ENCODE results near the gene ARL4C.

The ARL4C gene

DNA sequence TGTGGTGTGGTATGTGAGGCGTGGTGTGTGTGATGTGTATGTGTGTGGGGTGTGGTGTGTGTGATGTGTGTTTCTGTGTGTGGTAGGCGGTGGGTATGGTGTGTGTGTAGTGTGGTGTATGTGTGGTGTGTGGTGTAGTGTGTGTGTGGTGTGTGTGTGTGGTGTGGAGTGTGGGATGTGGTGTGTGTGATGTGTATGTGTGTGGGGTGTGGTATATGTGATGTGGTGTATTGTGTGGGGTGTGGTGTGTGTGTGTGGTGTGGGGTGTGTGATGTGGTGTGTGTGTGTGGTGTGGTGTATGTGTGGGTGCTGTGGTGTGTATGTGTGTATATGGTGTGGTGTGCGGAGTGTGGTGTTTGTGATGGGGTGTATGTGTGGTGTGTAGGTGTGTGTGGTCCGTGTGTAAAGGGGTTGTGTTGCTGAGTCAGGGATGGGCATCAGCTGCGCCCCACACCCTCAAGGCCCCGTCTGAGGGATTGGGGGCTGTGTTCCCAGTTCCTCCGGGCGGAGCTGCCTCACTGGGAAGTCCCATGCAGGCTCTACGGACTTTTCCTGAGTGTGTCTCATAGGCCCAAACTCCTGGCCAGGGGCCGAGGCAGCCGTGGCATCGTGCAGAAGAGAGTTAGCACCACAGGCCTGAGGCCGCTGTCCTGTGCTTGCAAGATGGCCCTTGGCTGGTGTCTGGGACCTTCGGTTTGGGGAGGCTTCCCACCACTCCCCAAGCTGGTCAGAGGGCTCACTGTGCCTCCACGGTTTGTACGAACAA, 18.2 kb upstream of the ARL4C start:
- H3K27ac Mint-ChIP-seq = no peak overlapping the region
- no peaks in the 10 kb centered on the region for H3K9me3 Mint-ChIP-seq
- no peak for ATAC-seq
- no peak overlapping the region for H3K4me3 Mint-ChIP-seq
- H3K4me1 Mint-ChIP-seq = peaks cover 10% of the 10 kb centered on the region
- H3K36me3 Mint-ChIP-seq = no peaks in the 10 kb centered on the region
- peaks cover 15% of the 10 kb centered on the region for H3K27me3 Mint-ChIP-seq

GRCh38 chr2:234514099-234514498, 17.2 kb upstream of the ARL4C start:
- H3K4me3 Mint-ChIP-seq = no peak overlapping the region
- ATAC-seq = no peak
- H3K27me3 Mint-ChIP-seq = peaks cover 15% of the 10 kb centered on the region

DNA sequence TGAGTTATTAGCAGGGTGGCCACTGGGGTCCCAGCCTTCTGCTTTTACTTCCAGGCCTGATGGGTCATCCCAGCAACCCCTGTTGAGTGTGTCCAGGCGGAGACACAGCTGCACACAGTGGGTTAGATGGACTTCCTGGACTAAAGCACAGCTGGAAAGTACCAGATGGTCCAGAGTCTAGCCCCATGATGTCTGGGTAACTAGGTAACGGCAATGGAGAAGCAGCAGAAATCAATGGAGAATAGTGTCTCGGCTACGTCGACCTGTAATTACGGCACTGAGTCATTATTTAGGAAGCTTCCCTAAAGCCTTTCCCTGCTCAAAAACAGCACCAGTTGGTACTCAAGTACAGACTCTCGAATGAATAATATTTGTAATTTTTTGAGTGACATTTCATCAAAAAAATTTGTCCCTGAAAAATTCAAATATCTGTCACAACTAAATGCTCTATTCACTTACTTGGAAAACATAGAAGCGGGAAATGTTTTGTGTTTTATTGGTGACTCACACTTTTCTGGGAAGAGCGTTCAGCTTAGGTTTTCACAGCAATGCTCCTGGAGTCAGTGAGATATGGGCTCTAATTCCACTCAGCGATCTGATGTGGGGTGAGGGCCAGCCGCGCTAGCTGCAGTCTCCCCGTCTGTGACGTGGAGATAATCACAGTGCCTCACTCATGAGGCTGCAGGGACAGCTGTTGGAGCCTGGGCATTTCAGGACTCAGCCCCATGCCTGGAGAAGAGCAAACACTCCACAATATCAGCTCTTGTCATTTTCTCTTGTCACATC, 16.2 kb upstream of the ARL4C start:
- H3K4me1 Mint-ChIP-seq = peaks cover 10% of the 10 kb centered on the region
- no peaks in the 10 kb centered on the region for H3K9me3 Mint-ChIP-seq
- H3K4me3 Mint-ChIP-seq = no peak overlapping the region
- ATAC-seq = no peak
- no peaks in the 10 kb centered on the region for H3K36me3 Mint-ChIP-seq
- no peak overlapping the region for H3K27ac Mint-ChIP-seq
- peaks cover 15% of the 10 kb centered on the region for H3K27me3 Mint-ChIP-seq

More at GRCh38 chr2:234514099-234514498, 17.2 kb upstream of the ARL4C start:
- Mint-ChIP-seq H3K27ac (no peak overlapping the region), H3K4me1 (peaks cover 10% of the 10 kb centered on the region), H3K9me3 (no peaks in the 10 kb centered on the region), H3K36me3 (no peaks in the 10 kb centered on the region)

DNA sequence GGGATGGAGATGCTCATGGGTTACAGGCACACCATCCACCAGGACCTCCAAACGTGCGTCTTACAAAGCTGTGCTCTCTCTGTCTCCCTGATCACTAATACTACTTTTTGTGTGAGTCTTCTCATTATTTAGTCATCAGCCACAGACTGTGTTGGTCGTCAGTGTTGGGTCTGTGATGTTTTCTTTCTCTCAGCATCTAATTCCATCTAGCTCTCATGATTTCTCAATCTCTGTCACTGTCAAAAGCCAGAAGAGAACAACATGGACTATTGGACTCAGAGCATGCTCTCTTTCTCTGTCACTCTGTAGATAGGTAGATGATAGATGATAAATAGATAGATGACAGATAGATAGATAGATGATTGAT, 6.0 kb upstream of the ARL4C start:
- no peak overlapping the region for H3K4me3 Mint-ChIP-seq
- no peaks in the 10 kb centered on the region for H3K36me3 Mint-ChIP-seq
- H3K27me3 Mint-ChIP-seq = peaks cover 33% of the 10 kb centered on the region
- ATAC-seq = no peak
- H3K9me3 Mint-ChIP-seq = no peaks in the 10 kb centered on the region
- H3K4me1 Mint-ChIP-seq = peaks cover 10% of the 10 kb centered on the region
- no peak overlapping the region for H3K27ac Mint-ChIP-seq

DNA sequence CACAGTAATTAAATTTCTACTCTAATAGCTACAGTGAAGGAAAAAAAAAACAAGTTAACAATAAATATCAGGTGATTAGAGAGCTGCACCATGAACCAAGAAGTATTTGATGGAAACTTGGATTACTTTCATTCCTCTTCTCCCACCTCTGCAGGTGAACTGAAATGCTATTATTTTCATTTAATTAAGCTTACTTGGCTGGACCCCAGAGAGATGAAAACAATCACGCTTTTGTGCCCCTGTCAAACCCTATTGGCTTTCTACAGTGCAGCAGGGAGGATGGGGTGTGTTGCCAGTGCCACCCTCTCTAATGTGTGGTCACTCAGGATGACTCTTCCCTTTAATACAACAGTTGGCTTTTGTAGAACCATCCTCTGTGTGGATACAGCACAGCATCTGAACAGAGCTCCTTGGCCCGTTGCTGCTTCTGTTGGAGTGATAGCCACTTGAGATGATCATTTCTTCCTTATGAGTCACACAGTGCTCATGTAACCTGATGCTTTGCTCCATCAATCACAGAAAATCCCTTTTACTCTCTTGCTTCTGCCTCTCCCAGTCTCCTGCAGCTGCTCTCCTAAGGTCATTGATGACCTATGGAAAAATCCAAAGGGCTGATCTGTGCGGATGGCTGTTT, 5.5 kb upstream of the ARL4C start:
- Mint-ChIP-seq H3K27me3 (peaks cover 33% of the 10 kb centered on the region), H3K27ac (no peak overlapping the region), H3K36me3 (no peaks in the 10 kb centered on the region), H3K4me1 (peaks cover 10% of the 10 kb centered on the region), H3K4me3 (no peak overlapping the region), H3K9me3 (no peaks in the 10 kb centered on the region)
- no peak for ATAC-seq

- Mint-ChIP-seq H3K9me3 (no peaks in the 10 kb centered on the region), H3K4me1 (peaks cover 18% of the 10 kb centered on the region), H3K36me3 (no peaks in the 10 kb centered on the region), H3K4me3 (no peak overlapping the region), H3K27ac (peak overlapping the region; percentile 14), H3K27me3 (peaks cover 33% of the 10 kb centered on the region)
- ATAC-seq = peak; percentile 83
Observed at GRCh38 chr2:234500394-234501006, 3.6 kb upstream of the ARL4C start.

GRCh38 chr2:234497594-234498235, 834 bp upstream of the ARL4C start:
- H3K9me3 Mint-ChIP-seq = no peaks in the 10 kb centered on the region
- peak overlapping the region; percentile 20 for H3K27ac Mint-ChIP-seq
- no peaks in the 10 kb centered on the region for H3K36me3 Mint-ChIP-seq
- peak overlapping the region; percentile 75 for H3K4me3 Mint-ChIP-seq
- peaks cover 11% of the 10 kb centered on the region for H3K27me3 Mint-ChIP-seq
- peaks cover 41% of the 10 kb centered on the region for H3K4me1 Mint-ChIP-seq
- ATAC-seq = peak; percentile 1

GRCh38 chr2:234496055-234496834, 636 bp downstream of the ARL4C start:
- Mint-ChIP-seq H3K4me1 (peaks cover 54% of the 10 kb centered on the region), H3K36me3 (no peaks in the 10 kb centered on the region)

DNA sequence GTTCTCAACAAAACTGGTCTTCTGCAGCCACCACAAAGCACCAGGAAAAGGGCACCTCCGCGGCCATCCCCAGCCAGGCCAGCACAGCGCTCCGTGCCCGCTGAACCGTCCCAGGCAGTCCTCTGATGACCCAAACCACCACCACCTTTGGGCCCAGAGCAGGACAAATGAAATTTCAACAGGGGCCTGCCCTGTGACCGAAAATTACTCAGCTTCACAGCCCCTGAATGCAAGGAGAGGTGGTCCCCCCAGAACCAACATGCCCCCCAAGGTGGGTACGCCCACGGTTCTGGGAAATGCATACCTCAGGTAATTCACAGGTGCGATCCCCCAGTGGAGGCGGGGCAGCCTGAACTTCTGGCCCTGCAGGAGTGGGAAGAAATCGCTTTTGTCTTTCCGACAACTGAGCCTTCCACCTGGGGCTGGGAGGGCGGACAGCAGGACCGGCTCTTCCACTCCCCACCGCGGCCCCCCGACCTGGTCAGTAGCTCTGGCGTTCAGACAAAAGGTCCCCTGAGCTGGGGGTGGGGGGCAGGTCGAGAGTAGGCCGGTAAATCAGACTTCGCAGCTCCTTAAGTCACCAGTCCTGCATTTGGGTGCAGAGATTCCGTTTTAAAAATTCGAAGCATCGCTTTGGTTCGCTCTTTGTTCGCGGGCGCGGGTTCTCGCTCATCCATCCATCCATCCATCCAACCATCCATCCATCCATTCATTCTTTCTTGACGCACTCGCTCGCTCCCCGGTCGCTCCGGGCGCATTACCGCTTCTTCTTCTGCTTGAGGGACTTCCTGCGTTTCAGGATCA, 1.4 kb downstream of the ARL4C start:
- H3K36me3 Mint-ChIP-seq = no peaks in the 10 kb centered on the region
- H3K9me3 Mint-ChIP-seq = no peaks in the 10 kb centered on the region
- peaks cover 2% of the 10 kb centered on the region for H3K27me3 Mint-ChIP-seq
- peaks cover 59% of the 10 kb centered on the region for H3K4me1 Mint-ChIP-seq
- peak overlapping the region; percentile 87 for H3K4me3 Mint-ChIP-seq
- peak overlapping the region; percentile 78 for H3K27ac Mint-ChIP-seq
- ATAC-seq = no peak

More at GRCh38 chr2:234496055-234496834, 636 bp downstream of the ARL4C start:
- peaks cover 7% of the 10 kb centered on the region for H3K27me3 Mint-ChIP-seq
- peak overlapping the region; percentile 87 for H3K4me3 Mint-ChIP-seq
- H3K9me3 Mint-ChIP-seq = no peaks in the 10 kb centered on the region
- ATAC-seq = peak; percentile 81
- peak overlapping the region; percentile 78 for H3K27ac Mint-ChIP-seq

GRCh38 chr2:234494361-234495250, 2.3 kb downstream of the ARL4C start:
- Mint-ChIP-seq H3K4me3 (peak overlapping the region; percentile 87), H3K4me1 (peaks cover 61% of the 10 kb centered on the region), H3K27me3 (no peaks in the 10 kb centered on the region), H3K36me3 (no peaks in the 10 kb centered on the region), H3K27ac (peak overlapping the region; percentile 78), H3K9me3 (no peaks in the 10 kb centered on the region)
- no peak for ATAC-seq

- Mint-ChIP-seq H3K4me1 (peaks cover 68% of the 10 kb centered on the region), H3K4me3 (peak overlapping the region; percentile 26), H3K27ac (no peak overlapping the region), H3K36me3 (no peaks in the 10 kb centered on the region), H3K9me3 (no peaks in the 10 kb centered on the region), H3K27me3 (no peaks in the 10 kb centered on the region)
- ATAC-seq = no peak
Observed at GRCh38 chr2:234493796-234494195, 3.1 kb downstream of the ARL4C start.

- peak overlapping the region; percentile 22 for H3K4me3 Mint-ChIP-seq
- H3K27ac Mint-ChIP-seq = no peak overlapping the region
- no peaks in the 10 kb centered on the region for H3K9me3 Mint-ChIP-seq
- H3K4me1 Mint-ChIP-seq = peaks cover 77% of the 10 kb centered on the region
- no peaks in the 10 kb centered on the region for H3K36me3 Mint-ChIP-seq
- no peaks in the 10 kb centered on the region for H3K27me3 Mint-ChIP-seq
- ATAC-seq = no peak
Observed at GRCh38 chr2:234492717-234493485, 4.0 kb downstream of the ARL4C start.

All from stimulated activated memory B cell treated with anti-CD40 and anti-IgM and Interleukin-4, amounts not matched to agents 10 μg/mL and 1 μg/mL and 100 μg/mL, for 72 hours (primary cell).